Fibroblast of skin of abdomen (primary cell): ENCODE measurements around the gene IRX4. TPM values are rescaled to one million over a fixed set of nuclear protein-coding genes. Genes with fewer than 3 reads are reported as not detected.

Experiments used
- DNase-seq: peaks from one replicate; pipeline ENCODE4 v3.0.0-alpha.2; 2013
- polyA plus RNA-seq, 2 experiments: library from polyadenylated mRNA; unstranded; fragments of 120-200 nt; gene quantifications; one replicate each; pipeline ENCODE4 v1.2.1, GENCODE V29; 2013; ENCODE audit not compliant: insufficient read length in 2 of 2

IRX4 gene
- not detected for polyA plus RNA-seq (2013, experiment 1 of 2; ENCODE audit: insufficient read length)
- not detected for polyA plus RNA-seq (2013, experiment 2 of 2; ENCODE audit: insufficient read length)

DNA sequence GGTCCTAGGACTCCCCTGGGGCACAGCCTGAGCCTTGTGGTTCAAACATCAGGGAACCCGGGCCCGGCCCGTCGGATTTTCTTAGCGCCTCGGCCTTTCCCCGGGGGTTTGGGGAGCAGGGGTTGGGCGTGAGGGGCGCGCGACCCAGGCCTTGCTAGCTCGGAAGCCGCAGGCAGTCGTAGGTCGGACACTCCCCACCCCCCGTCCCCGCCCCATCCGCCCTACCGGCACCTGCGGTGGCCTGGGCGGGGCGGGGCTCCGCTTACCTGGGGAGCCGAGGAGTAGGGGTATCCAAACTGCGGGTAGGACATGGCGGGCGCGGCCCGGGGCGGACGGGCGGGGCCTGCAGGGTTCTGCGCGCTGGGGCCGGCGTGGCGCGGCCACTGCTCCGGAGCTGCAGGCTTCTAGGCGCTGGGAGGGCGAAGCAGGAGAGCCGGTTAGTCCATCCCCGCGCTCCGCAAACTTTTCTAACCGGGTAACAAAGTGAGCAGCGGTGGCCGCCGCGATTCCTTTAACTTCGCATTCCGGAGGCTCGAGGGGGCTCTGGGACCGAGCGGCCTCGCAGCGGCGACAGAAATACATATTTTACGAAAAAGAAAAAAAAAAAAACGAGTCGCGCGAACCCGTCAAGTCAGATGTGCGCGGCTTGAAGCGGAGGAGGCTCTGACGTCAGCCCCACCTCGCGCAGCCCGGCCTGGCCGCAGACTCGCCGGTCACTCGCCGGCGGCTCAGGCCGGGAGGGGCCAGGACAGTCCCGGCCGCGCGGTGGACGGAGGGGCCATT is at the start of gene IRX4:
TSS of gene IRX4 (minus strand) at position 589 of the 783 bp plus-strand sequence. CDS start at position 311, 278 bp downstream.
- DNase-seq: no peak

DNA sequence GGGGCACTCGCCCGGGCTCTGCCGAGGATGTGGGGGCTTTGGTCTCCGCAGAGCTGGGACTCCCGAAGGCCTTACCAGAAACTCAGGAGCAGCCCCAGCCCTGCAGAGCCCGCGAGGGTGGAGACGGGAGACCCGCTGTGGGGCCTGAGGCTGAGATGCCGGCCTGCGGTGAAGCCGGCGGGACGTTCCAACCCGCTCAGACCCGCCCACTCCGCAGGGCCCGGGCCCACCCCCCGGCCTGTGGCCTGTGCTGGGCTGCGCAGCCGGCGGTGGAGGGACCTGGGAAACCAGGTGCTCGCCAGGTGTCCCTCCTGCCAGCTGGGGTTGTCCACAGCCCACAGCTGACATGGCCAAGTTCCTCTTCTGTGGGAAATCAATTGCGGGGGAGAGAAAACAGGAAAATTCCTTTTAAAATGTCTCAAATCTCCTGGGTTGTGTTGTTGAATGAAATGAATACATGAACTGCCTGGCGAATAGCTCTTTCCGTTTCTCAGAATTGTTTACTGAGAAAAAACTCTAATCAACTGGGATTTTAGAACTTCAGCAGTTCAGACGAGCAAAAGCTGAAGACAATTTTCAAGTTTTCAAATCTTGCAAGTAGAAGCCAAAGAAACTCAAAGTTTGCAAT is 49.0 kb upstream of the IRX4 start:
- DNase-seq: no peak

DNA sequence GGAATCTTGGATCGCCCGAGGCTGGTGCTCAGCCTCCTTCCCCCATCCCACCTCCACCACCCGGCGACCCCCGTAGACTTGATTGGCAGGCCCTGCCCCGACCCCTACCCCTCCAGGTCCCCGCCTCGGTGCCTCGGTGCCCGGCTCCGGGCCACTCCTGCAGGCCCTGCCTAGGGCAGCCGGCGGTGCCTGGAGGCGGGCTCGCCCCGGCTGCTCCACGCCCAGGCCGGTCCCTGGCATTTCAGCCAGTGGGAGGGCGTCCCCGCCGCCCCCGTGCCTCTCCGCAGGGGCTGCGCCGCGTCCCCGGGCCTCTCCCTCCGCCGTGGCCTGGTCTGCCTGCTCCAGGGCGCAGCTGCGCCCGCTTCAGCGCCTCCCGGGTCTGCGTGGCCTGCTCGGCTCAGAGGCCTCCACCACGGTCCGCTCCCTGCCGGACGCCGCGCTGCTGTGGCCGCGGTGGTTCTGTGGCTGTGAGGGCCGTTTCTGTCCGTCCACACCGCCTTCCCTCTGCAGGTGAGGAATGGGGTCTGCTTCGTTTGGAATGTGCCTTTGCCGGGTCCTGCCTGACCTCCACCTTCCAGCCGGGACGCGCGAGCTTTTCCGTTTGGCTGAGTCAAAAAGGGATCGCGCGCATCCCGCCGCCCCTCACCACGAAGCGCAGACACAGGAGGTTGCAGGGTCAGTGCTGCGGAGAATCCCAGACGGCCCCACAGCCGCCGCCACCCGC is 48.3 kb upstream of the IRX4 start:
- no peak for DNase-seq

DNA sequence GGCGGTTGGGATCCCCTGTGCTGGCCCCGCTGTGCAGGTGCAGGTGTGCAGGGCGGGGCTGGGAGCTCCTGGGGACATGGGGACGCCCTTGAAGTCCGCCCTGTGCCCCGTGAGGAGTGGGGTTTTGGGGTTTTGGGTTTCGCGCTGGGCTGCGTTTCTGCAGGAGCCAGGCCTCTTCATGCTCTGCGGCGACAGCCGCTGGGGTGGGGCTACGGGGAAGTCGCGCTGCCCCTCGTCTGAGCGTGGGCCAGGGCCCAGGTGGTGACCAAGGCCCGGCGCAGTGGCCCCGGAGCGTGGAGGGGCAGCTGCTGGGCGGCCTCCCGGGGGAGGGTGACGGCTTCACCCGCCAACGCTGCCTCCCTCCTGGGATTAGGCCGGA is 47.8 kb upstream of the IRX4 start:
- DNase-seq: no peak

DNA sequence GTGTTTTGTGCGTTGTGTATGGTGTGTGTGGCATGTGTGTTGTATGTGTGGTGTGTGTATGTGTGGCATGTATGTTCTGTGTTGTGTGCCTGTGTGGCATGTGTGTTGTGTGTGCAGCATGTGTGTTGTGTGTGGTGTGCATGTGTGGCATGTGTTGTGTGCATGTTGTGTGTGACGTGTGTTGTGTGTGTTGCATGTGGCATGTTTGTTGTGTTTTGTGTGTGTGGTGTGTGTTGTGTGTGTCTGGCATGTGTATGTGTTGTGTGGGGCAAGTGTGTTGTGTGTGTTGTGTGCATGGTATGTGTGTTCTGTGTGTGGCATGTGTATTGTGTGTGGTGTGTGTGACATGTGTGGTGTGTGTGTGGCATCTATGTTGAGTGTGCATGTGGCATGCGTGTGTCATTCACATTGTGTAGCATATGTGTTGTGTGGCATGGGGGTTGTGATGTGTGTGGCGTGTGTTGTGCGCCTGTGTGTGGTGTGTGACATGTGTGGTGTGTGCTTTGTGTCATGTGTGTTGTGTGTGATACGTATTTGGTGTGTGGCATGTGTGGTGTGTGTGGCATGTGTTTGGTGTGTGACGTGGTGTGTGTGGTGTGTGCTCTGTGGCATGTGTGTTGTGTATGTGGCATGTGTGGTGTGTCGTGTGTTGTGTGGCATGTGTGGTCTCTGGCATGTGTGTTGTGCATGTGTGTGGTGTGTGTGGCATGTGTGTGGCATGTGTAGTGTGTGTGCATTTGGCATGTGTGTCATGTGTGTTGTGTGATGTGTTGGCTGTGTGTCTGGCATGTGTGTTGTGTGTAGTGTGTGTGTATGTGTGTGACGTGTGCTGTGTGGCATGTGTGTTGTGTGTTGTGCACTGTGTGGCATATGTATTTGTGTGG is 46.6 kb upstream of the IRX4 start:
- DNase-seq: no peak

DNA sequence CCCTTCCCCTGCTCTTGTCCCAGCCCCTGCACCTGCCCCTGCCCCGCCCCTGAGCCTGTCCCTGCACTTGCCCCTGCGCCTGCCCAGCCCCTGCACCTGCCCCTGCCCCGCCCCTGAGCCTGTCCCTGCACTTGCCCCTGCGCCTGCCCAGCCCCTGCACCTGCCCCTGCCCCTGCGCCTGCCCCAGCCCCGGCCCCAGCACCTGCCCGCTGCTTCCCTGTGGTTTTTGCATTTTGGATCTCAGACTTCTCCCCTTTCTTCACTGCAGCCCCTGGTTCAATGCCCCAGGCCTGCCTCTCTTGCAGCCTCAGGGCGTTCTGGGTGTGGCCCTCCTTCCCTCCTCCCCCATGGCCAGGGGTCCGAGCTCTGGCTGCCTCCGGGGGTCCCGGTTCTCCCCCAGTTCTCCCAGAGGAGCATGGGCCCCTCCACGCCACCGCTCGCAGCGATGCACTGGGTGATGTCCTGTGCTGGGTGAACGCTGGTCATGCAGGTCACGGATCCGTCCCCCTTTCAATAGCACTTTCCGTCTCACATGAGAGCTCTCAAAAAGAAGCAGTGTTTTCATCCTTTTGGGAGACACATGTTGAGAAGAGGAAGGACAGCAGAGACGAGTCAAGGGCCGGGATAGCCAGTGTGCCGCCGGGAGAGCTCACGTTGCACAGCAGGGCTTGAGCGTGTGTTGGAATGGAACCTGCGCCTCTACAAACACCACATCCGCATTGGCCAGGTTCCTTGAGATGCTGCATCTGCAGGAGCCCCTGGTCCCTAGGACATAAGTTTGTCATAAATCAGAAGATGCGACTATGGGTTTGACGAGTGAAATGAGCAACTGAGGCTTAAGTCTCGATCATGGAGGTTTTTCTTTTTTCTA is 44.0 kb upstream of the IRX4 start:
- no peak for DNase-seq

DNA sequence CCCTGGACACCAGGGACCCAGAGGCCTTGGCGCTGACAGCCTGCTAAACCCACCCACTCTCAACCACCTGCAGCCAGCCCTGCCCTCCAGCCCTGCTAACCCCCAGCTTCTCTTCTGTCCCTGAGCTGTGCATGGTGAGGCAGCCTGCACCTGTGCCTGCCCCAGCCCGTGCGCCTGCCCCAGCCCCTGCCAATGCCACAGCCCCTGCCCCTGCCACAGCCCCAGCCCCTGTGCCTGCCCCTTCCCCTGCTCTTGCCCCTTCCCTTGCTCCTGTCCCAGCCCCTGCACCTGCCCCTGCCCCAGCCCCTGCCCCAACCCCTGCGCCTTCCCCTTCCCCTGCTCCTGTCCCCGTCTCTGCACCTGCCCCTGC is 43.3 kb upstream of the IRX4 start:
- no peak for DNase-seq

DNA sequence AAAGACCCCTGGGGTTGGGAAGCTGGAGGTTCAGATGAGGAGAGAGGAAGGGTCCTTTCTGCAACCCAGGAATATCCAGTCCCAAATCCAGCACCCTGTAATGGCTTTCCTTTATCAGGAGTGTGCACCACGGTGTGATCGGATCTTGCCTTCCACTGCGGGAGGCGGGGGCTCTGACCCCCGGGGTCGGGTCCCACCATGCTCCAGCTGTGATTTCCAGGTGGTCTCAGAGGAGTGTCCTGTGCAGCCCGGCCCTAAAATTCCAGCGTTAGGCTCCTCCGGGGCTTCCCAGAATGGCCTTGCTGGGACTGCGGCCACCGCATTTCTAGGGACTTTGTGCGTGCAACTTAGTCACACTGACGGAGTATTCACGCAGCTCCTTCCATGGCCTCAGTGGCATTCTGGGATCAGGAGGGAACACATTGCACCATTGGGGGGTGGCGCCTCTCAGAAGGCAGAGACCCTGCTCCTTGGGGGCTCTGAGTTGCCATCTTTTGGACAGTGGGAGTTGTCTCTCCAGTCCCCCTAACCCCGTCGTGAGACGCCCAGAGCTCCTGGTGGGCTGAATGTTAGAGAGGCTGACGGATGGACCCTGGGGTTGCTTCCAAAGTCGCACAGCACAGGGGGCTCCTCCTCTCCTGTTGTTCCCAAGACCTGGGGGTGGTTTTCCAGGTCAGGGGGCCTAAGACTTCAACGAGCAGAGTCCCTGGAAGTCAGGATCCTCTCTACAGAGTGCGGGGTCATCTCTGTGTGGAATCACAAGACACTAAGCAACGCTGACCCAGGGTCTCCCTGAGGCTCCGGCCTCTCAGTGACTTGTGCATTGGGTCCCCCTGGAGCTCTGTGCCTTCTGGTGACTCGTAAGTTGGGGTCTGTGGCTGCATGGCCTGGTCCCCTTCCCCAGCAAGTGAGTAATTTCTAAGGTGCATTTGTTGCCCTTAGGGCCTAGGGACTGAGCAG is 42.7 kb upstream of the IRX4 start:
- no peak for DNase-seq

DNA sequence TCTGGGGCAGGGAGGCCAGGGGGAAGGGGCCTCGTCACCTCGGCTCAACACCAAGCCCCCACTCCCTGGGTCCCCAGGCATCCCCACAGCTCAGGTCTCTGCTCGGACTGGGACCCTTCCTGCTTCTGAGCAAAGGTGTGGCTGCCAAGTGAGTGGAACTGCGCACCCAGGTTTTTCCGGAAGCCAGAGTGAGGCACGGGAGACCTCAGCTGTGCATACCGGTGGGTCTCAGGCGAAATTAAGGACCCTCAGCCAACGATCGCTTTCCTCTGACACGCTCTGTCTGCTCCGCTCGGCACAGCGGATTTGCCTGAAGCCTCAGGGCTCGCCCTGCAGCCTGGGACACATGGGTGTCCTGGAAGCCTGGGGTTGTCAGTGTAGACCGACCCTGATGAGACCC is 41.0 kb upstream of the IRX4 start:
- no peak for DNase-seq

DNA sequence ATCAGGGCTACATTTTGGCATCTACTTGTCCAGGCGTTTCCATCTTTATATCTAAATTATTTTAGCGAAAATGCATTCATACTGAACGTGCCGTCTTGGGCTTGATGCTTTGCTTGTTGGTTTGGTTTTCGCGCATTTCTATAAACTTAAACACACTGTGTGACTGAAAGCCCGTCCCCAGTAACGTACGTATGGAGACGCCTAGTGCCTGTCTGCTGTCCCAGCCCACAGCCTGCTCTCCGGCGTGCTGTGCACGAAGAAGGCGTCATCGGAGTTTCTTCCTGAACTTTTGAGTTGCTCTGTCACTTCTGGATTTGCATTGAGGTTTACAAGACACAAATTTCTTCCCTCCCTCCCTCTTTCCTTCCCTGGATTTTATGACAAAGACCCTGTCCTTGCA is 40.6 kb upstream of the IRX4 start:
- DNase-seq: no peak

DNA sequence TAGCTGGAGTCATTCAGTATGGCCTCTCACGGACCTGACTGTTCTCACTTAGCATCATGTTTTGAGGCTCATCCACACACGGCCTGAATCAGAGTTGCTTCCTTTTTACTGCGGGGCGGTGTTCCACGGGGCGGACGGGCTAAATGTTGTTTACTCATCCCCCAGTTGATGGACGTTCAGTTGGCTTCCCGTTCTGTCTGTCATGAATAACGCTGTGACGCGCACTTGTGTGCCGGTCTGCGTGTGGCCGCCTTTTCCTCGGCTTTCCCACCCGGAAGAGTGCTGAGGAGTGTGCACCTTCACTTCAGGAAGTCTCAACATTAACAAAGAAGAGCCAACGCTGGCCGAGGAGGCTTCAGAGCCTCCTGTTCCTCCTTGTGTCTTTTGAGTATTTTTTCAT is 39.0 kb upstream of the IRX4 start:
- no peak for DNase-seq

DNA sequence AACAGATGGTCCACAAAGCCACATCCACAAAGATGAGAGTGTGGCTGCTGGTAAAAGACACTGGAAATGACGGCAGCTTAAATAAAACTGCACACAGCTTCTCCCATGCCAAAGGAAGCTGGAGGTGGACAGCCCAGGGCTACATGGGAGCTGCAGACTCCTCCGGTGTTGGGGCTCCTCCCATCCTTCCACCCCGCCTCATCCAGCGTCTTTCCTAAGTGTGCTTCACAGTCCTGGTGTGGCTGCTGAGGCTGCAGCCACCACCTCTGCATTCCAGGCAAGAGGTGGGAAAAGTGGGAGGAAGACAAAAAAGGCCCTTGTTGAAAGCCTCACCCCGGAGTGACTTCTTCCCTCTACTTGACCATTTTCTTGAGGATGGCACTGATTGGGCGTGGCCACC is 37.0 kb upstream of the IRX4 start:
- no peak for DNase-seq

DNA sequence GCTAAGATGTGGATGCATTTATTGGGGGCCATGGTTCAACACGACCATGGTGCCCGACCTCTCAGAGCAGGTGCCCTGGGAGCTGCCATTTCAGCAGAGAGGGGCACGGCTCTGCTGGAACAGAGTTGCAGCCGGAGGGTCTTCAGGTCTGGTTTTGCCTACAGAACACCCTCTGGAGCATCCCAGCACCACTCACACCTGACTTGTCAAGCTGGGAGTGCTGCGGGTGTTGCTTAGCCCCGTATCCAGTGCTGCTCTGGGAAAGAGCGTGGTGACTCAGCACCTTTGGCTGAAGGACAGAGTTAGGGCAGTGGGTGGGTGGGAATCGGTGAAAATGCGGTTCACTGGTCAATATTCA is 36.5 kb upstream of the IRX4 start:
- DNase-seq: no peak

DNA sequence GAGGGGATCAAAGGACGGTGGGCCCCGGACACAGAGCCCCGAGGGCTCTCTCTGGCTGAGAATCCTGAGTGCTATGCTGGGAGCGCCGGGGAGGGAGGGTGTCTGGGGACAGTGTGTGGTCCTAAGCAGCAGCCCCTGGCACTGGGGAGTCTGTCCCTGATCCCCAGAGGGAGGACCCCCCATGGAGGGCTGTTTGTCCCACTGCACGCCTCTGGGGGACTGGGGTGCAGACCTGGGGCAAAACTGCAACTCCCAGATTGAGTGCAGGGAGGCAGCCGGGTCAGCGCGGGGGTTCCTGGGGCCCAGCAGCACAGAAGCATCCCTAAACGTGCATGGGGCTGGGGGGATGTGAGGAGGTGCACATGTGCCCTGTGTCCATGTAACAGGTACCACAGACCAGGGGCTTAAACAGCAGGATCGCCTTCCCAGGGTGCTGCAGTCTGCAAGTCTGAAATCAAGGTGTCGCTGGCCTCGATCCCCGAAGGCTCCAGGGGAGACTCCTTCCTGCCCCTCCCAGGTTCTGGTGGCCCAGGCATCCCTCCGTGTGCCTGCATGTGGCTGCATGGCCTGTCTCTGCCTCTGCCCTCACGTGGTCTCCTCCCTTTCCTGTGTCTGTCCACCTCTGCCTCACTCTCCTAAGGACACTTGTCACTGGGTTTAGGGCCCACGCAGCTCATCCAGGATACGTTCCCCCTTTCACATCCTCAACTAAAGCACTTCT is 35.9 kb upstream of the IRX4 start:
- no peak for DNase-seq

DNA sequence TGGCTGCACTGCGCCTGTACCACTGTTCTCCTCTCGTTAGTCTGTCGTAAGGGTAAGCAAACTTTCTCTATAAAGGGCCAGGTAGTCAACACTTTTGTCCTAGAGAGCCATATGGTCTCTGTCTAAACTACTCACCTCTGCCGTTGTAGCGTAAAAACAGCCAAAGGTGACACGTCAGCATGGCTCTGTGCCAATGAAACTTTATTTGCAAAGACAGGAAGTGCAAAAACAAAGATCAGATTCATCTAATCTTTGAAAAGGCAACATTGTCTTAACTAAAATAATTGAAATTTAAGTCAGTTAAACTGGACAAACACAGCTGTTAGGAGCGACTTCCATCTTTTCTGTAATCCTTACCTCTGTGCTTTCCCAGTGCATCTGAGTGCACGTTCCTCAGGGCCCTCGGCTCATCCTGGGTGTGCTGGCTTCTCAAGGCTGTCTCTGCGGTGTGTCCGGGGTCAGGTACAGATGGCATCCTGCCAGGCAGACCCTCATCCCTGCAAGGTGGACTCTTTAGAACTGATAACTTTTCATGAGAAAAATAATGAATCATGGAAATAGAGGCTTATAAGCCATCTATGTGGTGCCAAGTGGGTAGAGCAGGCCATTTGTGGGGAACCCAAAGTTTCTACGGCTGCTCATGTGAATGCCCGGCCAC is 35.2 kb upstream of the IRX4 start:
- no peak for DNase-seq

DNA sequence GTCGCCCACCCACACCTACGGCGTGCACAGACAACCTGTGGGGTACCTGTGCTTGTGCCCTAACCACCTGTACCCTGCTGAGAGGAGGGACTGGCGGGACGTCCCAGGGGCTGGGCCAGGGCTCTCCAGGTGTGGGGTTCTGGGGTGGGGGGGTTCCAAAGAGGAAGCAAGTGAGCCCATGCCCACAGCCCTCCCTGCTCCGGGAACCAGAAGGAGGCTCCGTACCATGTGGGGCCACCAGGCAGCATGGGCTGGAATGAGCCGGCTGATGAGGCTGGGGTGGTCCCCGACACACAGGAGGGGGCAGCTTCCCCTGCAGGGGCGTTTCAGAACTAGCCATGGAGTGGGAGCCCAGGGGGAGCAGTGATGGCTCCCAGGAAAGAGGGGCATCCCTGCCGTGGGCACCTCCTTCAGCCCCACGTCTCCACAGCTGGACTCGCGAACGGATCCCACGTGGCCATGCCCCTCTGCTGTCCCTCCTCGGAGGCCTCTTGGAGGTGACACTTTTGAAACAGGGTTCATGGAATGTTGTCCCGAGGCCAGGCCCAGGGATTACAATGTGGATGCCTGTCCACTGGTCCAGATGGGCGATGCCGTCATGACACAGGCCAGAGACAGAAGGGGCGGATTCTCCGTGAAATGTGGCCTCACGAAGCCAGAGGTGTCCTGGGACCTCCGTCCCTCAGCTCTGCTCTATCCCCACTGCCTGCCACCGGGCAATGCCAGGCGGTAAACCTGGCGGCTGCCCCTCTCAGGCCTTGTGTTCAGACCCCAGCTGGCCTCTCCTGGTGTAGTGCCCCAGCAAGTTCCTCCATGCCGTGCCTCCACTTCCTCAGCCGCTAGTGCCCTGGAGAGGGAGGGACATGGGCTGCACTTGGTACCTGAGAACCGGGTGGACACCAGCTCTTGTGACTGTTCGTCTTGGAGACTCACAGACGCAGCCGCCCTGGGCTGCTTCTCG is 33.6 kb upstream of the IRX4 start:
- no peak for DNase-seq

DNA sequence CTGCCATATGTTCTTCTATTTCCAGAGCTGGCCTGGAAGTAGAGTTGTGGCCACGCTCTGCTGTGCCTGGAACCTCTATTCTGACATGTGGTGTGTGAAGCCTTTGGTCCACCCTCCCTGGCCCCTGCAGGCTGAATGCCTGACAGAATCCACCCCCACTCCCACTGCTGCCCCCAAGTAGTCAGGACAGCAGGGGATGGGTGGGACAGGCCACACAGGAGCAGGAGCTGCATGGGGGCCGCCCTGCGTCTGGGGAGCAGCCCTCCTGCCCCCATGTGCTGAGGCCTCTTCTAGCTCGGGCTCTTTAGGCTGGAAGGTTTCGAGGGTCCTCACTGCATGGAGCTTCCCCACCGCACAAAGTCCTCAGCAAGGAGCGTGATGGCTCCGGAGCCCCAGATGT is 32.6 kb upstream of the IRX4 start:
- no peak for DNase-seq

DNA sequence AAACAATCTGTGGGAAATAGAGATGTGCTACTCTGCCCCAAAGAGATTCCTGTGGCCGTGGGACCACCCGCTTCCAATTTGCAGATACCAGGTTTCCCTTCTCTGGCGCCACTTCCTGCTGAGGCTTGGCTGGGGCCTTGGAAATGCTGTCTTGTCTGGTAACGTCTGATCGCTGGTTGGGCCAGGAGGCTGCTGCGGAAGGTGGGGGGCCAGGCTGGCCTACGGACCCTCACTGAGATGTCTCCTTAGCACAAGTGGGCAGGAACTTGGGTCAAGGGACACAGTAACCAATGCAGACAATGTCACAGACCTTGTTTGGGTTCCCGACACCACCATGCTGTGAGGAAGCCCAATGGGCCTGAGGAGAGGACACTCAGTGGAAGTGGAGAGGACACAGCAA is 31.7 kb upstream of the IRX4 start:
- no peak for DNase-seq
